ENCODE measurements around the gene NPPC. TPM values are rescaled to one million over a fixed set of nuclear protein-coding genes. Genes with fewer than 3 reads are reported as not detected.
A peak's percentile ranks its signal among the peaks of the same experiment; 100 is the strongest.

NPPC gene
- polyA plus RNA-seq, 1 donor, result 0.18 TPM

DNA sequence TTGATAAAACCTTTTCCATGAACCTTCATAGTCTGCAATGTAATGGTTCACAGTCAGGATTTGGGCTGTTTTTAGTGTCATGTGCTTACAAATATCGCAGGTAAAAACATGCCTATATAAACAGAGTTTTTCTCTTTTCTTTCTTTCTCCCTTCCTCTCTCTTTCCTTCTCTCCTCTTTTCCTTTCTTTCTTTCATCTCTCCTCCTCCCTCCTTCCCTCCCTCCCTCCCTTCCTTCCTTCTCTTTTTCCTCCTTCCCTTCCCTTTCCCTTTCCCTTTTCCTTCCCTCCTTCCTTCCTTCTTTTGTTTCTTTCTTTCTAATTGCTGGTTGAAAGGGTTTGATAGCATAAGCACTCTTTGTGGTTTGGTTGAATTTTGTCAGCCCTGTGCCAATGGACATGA lies 9.6 kb upstream of the NPPC start:
- DNase-seq, result no peak

DNA sequence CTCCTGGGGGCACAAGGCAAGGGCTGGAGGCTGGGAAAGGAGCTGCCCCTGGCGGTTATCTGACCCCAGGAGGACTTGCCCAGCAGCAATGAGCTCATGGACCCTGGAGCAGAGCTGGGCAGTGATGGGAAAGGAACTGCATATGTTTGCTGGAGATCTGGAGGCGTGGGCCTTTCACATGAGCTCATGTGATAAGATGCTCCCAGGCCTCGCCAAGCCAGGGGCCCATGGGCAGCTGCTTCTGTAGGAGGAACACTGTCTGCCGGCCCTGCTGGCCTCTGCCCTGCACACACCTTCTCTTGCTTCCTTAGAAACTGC lies 9.0 kb upstream of the NPPC start:
- no peak for DNase-seq

DNA sequence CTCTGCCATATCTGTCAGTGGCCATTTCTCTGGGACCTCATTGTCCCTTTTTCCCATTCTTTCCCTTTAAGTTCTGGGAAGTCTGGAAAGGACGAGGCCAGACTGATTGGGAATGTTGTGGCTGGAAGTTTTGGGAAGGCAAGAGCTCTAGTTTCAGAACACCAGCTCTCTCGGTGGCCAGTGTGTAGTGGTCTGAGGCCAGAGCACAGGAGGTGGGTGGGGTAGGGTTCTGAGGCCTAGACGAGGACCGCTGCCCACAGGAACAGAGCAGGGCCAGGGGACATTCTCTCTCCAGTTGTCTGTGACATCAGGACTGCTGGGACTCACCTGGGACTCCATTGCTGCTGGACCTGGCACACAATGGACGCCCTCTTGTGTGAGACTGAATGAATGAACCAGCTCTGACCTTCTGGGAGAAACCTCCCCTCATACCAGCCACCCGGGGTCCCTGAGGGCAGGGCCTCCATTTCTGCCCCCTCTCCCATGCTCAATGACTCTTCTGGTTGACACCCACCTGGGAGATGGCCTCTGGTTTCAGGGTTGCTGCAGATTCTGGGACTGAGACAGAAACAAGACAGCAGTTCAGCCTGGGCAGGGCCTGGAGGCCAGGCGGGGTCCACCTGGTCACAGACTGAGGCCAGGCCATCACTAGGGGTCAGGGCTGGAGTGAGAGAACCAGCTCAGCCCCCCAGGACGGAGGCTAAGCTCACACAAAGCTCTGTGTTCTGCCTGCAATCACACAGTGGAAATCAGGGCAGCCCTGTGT lies 8.4 kb upstream of the NPPC start:
- no peak for DNase-seq

DNA sequence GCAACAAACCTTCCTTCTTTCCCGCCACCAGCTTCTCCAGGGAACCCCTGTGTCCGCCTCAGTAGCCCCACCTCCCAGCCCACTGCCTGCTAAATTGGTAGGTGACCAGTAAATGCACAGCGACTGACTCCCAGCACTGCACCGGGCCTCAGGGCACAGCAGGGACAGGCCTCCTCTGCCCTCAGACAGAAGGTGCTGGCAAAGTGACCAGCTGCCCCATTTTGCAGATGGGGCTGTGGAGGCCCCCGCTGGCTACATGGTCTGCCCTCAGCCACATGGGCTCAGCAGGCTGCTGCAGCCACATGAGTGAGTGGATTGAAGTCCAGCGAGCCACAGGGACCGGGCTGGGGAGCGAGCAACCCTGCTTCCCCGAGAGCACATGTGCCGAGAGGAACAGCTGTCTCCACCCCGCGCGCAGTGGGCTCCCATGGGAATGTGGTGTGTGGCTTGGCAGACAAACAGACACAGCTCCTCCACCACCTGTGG lies 7.8 kb upstream of the NPPC start:
- DNase-seq, result no peak

DNA sequence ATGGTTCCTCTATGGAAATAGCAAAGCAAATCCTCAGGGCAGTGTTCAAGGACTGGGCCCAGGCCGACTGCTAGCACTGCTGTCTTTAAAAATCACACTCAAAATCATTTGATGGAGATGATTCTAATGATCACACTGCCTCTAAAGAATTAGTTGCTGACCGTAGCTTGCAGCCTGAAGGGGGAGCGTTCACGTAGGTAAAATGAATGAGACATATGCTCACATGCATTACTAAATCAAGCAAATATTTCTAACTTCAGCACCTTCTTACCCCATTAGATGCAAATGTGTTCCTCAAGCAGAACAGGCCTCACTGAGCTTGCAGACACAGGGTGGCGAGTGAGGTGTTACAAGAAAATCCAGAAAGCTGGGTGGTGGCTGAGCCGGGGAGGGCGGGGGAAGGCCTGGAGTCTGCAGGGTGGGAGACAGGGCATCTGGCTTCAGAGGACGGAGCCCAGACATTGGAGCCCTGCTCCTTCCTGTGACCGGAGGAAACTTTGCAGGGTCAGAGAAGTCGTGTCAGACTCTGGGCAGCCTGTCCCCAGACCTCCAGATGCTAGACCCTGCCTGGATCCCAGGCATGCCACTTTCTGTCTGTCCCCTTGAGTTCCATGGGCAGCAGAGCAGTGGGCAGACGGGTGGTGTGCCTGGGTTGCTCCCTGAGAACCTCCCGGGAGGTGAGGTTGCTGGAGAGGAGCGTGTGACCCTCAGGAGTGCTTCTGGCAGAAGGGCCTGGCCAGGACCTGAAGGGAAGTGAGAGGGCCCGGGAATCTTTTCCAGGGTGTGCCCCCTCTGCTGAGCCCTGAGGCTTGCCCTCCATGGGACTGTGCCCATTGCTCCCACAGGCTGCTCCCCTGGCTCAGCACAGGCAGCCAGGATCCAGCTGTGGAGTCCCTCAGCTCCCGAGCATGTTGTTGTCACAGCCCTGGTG lies 7.1 kb upstream of the NPPC start:
- DNase-seq, result no peak

DNA sequence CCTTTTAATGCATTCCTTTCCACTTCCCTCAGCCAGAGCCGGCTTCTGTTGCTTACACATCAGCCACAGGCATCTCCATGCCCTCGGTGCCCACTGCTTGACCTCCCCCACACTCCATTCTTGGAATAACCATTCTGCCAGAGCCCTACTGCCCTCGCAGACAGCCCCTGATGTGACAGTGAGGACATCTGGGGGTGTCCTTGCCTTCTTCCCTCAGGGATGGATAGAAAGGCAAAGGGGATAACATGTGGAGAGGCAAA lies 6.4 kb upstream of the NPPC start:
- DNase-seq, result no peak

DNA sequence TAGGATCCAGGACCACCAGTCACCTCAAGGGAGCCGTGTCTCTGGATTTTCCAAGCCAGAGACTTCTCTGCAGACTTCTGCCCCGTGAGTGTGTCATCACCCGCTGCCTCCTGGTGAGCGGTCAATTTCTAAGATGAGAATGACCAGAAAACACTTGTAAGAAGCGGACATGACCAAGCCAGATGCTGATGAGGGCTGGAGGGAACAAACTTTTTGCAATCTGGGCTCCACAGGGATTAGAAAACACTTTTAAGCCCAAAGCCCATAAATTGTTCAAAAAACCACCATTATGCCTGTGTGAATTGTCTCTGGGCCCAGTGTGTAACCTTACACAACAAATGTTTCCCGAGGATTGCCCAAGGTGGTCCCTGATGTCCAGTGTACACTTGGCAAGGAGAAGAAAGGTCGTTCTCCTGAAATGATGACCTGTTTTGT lies 5.3 kb upstream of the NPPC start:
- no peak for DNase-seq

DNA sequence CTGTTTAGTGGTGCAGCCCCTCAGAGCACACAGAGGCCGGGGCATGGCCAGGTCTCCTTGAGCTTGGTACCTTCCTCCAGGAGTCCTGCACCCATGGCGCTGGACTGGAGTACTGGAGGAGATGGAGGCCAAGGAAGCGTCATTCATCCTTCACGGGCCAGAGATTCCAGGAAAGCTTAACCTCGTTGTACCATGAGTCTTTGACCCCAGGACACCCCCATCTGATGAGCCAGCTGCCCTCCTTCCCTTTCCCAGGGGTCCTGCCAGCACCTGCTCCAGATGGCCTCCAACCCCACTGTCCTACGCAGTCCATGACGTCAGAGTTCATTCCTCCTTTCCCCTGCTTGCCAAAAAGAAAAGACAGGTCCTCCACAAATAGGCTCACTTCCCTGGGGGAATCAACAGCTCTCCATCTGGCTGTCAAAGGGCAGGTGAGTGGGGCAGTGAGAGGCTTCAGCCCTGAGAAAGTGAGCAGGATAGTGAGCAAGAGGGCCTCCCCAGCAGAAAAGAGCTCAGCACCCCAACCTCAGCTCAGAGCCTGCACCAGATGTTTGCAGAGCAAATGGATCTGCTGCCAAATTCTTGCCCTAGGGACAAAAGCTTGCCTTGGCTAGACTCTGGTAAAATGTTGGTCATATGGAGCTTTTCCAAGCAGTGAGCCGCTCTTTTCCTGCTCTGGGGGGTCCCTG lies 4.5 kb upstream of the NPPC start:
- no peak for DNase-seq

DNA sequence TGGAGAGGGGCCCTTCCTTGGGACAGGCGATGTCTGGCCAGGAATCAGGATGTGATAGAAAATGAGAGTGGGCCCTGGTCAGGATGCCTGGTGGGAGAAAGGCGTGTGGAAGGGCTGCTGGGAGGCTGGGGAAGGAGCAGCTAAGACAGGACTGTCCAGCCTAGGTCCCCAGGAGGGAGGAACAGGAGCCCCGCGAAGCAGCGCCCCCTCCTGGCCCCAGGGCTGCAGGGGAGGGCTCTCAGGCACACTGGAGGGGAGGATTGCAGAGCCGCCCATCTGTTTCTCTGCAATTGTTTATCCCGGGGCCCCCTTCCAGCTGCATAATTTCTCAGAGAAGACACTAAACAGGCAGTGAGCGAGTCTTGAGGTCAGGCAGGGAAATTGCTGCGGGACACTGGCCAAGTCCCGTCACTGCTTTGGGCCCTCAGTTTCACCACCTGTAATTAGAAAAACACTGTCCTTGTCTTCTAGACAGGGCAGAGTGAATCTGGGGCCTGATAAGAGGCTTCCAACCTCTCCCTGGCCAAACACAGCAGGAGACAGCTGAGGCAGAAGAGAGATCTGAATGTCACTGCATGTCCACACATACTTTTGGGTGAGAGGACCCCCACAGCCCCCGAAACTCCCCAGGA lies 3.9 kb upstream of the NPPC start:
- no peak for DNase-seq

DNA sequence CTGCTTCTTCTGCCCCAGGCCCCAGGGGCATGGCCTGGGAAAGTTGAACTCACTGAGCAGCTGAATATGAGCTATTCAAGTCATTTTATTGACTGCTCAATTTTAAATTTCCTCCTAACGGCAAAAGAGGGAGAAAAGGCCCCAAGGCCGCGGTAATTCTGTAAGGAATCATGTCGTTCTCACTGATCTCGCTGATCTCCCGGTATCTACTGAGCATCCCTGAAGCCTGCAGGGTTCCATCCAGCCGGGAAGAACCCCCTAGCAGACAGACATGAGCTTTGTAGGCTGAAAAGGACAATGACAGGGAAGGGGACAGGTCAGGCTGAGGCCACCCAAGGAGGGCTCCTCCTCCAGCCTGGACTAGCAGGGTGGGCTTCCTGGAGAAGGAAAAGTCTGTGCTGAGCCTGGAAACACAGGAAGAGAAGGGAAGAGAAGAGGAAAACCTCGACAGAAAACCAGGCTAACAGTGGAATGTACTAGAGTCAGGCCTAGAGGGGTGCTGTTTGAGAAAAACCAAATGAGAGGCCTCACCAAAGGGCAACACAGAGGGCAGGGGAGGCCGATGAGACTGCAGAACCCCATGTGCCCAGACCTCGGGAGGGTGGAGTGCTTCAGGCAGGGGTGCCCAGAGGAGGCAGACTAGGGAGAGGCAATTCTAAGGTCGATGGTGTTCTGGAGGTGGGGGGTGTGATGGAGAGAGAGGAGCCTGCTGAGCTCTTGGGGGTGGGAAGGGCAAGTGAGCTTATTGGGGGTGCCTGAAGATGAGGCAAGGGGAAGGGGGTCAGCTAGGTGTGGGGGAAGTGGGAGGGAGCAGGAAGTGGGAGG lies 2.9 kb upstream of the NPPC start:
- no peak for DNase-seq

DNA sequence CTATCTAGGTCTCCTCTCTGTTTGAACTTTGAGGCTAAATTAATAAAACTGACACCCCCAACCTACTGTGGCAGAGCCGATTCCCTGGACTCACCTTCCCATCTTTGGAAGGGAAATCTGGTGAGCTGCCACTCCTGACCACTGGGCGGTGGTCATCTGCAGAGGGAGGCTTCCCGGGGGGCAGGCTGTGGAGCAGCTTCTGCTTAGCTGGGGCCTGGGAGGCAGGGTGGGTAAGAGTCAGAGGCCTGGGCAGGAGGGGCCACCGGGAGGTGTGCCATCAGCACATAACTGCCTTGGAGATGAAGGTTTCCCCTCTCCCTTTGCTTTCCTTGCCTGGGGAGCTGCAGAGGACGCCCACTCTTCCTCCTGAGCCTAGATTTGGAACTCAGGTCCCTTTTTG lies 2.3 kb upstream of the NPPC start:
- DNase-seq, result no peak

DNA sequence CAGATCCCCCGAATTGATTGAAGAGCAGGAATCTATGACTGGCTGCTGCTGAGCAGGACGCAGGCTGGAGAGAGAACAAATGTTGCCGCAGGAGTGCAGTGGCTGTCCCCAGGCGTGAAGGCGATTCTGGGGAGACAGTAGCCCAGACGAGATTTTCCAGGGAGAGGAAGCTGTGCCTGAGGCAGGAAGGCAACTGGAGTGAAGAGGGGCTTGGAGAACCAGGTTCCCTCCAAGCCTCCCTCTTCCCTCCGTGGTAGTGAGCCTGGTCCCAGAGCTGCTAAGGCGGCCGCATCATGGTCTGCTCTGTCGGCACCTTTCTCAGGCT lies 1.3 kb upstream of the NPPC start:
- no peak for DNase-seq

DNA sequence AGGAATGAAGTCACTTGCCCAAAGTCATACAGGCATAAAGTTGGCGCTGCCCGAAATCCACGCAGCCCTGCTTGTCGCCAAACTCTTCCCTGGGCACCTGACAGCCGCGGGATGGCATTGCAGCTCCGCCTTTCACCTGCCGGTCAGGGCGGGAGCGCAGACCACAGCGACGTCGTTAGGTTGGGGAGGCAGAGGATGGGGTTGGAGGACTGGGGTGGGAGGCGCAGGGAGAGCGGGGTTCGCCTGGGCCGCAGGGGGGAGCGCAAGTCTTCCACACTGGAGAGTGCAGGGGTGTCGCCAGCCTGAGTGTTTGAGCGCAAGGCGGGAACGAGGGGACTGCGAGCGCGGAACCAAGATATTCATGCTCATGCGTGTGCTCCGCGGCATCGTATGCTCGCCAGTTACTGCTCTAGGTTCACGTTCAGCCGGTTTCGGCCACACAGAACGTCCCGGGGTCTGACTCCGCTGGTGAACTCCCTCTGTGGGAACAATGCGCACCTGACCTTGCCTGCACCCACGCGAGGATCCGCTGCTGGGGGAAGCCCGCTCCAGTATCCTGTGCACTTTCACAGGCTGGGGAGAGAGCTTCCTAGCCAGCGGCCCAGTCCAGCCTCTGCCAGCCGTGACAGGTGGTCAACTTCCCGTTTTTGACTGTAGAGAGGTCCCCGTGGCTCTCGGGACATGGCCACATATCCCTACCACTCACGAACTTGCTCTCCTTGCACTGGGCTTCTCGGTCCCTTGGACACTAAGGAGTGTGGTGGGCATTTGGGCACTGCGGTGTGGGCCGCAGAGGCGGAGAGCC lies 767 bp upstream of the NPPC start:
- DNase-seq, result no peak

DNA sequence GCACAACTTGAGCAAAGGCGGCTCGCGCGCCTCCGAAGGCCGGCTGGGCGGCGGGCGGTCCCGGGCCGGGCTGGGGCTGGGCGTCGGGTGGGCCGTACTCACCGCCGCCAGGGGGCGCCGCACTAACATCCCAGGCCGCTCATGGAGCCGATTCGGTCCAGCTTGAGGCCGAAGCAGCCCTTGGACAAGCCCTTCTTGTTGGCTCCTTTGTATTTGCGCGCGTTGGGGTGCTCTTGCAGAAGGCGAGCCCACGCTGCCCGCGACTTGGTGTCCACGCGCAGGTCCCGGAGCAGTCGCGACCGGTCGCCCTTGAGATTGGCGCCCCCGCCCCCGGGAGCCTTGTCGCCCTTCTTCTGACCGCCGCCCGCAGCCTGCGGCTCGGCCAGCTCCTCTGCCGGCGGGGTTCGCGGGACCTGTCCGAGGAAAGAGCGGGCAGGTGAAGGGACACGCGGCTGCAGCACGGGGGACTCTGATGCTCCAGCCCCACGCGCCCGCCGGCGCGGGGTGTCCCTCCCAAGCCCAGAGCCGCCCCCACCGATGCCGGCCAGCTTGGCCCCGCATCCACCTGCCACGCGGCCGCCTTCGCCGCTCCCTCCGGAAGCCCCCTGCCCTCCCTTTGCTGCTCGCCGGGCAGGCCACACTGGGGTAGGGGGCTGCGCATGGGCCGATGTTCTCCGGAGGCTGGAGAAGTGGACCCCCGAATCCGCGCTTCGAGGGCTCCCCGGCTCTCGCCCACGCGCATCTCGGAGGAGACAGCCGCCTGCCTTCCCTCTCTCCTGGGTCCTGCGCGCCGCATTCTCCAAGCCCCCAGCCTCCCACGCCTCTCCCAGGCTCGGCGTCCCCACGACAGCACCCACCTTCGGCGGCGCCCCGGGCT lies 655 bp downstream of the NPPC start:
- peak; percentile 85 for DNase-seq

DNA sequence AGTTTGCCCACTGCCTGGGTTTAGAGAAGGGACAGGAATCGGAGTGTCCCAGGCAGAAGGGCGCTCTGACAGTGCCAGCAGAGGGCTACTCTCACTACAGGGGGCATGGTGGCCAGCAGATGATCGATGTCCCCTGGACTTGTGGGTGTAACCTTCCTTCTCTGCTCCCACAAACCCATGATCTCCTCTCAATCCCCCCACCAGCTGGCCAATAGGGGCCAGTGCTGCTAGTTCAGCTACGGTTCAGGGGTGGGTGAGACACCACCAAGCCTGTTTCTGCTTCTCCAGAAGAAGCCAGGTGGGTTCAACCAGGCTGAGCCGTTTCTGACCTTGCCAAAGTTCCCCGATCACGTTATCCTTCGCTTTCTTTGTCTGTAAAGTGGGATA lies 1.3 kb downstream of the NPPC start:
- no peak for DNase-seq

DNA sequence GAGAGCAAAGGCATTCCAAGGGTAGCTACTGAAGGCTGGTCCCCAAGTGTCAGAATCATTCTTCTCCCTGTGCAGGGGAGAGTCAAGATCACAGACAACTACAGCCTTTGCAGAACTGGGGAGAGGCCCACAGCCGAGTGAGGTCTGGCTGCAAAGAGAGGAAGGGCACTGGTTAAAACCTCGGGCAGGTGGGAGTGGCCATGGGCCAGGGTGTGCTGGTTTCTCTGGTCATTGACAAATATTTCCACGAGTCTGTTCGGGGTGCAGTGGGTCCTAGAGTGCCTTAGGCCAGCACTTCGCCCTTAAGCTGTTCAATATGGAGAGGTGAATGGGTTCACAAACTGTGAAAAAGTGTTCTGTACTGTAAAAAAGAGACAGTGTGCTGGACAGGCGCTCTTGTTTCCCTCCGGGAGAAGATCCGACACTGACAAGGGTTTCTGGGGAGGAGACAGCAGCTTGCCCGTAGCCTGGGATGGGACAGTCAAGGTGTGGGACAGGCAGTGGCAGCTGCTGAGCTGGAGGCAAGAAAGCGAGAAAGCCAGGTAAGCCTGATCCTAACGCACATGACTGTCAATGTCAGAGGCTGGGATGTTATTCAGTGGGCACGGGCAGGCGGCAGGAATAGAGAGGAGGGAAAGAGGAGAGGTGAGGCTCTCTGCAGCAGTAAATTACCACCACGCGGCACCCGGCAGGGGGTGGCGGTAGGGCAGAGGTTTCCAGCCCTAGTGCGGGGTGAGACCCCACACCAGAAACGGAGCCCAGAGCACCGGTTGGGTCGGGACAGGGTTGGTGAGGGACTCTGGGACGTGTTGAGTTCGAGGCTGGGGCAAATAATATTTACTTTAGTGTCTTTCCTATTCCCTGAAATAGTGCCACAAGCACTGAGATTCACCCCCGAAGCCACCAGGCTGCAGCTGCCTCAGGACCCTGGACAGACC lies 2.0 kb downstream of the NPPC start:
- DNase-seq, result no peak

DNA sequence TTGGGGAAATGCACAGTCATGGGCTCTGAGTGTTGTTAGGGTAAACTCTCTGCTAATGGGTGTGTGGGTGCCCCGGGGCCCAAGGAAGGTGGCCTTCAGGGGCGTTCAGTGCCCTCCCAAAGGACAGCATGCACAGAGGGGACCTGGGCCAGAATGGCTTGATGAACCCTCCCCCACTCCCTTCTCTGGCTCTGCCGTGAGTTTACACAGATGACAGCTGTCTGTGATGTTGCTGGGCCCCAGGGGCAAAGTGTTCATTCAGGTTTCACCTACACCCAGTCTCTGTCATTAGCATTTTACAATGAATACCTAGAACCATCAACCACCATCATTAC lies 3.2 kb downstream of the NPPC start:
- DNase-seq, result no peak

DNA sequence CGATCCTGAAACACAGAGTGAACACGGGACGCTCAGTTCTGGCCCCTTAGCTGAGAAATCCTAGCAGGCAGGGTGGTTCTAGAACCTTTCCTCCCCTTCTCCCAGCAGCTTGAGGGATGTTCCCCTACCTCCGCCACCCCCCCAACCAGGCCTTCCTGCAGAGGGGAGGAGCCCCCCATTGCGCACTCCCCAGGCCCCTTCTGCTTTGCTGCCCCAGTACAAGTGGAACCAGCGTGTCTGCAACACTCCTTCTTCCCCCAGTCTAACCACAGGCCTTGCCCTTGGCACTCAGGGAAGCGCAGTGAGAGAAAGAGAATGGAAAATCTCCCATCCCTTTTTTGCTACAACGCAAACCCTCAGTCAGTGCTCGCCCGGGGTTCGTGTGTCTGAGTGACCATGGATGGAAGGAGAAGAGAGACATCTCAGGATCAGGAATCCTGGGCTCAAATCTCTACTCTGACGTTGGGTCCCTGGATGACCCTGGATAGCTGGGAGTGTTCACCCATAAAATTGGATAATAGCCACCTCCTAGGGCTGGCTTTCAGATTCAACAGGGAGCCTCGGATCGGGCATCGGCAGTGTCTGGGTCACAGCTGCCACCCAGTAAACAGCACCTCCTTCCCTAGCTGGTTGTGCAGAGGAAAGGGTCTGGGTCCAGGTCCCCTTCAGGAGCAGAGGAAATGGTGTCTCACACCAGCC lies 3.7 kb downstream of the NPPC start:
- no peak for DNase-seq

Measured in left kidney (tissue), 2 donors.